GM12878 (cell line): ENCODE measurements around the gene DNMT1. TPM values are rescaled to one million over a fixed set of nuclear protein-coding genes. Genes with fewer than 3 reads are reported as not detected.

ENCODE experiments used
- BCL3 ChIP-seq: IDR thresholded peaks from 2 replicates; pipeline ENCODE4 v1.6.1; 2011; ENCODE audit warnings: borderline replicate concordance, low read depth, mild to moderate bottlenecking, moderate library complexity, low read length; ENCODE audit not compliant: insufficient read depth, poor library complexity, severe bottlenecking
- LARP7 ChIP-seq: fragments of 450-650 bp; IDR thresholded peaks from 2 replicates; pipeline ENCODE4 v1.6.1; 2017; ENCODE audit warnings: mild to moderate bottlenecking
- MLLT1 ChIP-seq: fragments of 450-650 bp; IDR thresholded peaks from 2 replicates; pipeline ENCODE4 v1.6.1; 2016; ENCODE audit warnings: mild to moderate bottlenecking
- NKRF ChIP-seq: fragments of 450-650 bp; conservative IDR thresholded peaks from 2 replicates; pipeline ENCODE4 v1.6.1; 2017; ENCODE audit warnings: mild to moderate bottlenecking, moderate library complexity
- PBX3 ChIP-seq: IDR thresholded peaks from 2 replicates; pipeline ENCODE4 v1.6.1; 2011; ENCODE audit warnings: mild to moderate bottlenecking, low read depth, low read length, moderate library complexity; ENCODE audit not compliant: insufficient replicate concordance
- RAD51 ChIP-seq: fragments of 450-650 bp; IDR thresholded peaks from 2 replicates; pipeline ENCODE4 v1.6.1; 2016; ENCODE audit warnings: moderate library complexity, mild to moderate bottlenecking, inconsistent platforms
- SIN3A ChIP-seq: IDR thresholded peaks from 2 replicates; pipeline ENCODE4 v1.6.1; 2012; ENCODE audit warnings: low read depth, low read length, improper control_type of control experiment
- SIX5 ChIP-seq: IDR thresholded peaks from 2 replicates; pipeline ENCODE4 v1.6.1; 2011; ENCODE audit warnings: mild to moderate bottlenecking, low read depth, low read length, moderate library complexity; ENCODE audit not compliant: severe bottlenecking
- SREBF1 ChIP-seq: IDR thresholded peaks from 2 replicates; pipeline ENCODE4 v1.6.1; 2012; ENCODE audit warnings: mild to moderate bottlenecking, low read length
- SREBF2 ChIP-seq: IDR thresholded peaks from 2 replicates; pipeline ENCODE4 v1.6.1; 2012; ENCODE audit warnings: mild to moderate bottlenecking, low read length
- SRF ChIP-seq, 2 experiments: IDR thresholded peaks; 2 replicates each; pipeline ENCODE4 v1.6.1; 2011; ENCODE audit warnings: low read depth in 2 of 2, low read length in 2 of 2, mild to moderate bottlenecking in 1 of 2, moderate library complexity in 1 of 2
- STAT1 ChIP-seq: fragments of 450-650 bp; conservative IDR thresholded peaks from 2 replicates; pipeline ENCODE4 v1.6.1; 2014; ENCODE audit warnings: antibody characterized with exemption, mild to moderate bottlenecking
- WRNIP1 ChIP-seq: IDR thresholded peaks from 2 replicates; pipeline ENCODE4 v1.6.1; 2011; ENCODE audit warnings: low read depth, low read length, improper control_type of control experiment, borderline replicate concordance
- ZBTB33 ChIP-seq: fragments of 450-650 bp; IDR thresholded peaks from 2 replicates; pipeline ENCODE4 v1.6.1; 2017; ENCODE audit warnings: mild to moderate bottlenecking
- ZBTB4 ChIP-seq: fragments of 450-650 bp; formaldehyde crosslinking; IDR thresholded peaks from 2 replicates; pipeline ENCODE4 v1.4.0; 2022; ENCODE audit warnings: mild to moderate bottlenecking, moderate library complexity
- ZNF24 ChIP-seq: fragments of 450-650 bp; IDR thresholded peaks from 2 replicates; pipeline ENCODE4 v1.6.1; 2017; ENCODE audit warnings: antibody characterized with exemption, mild to moderate bottlenecking
- ZNF274 ChIP-seq: IDR thresholded peaks from one replicate; pipeline ENCODE4 v1.8.0; 2011; ENCODE audit not compliant: insufficient read length, insufficient read depth
- polyA plus RNA-seq, 11 experiments: library from polyadenylated mRNA; depleted of rRNA in 4 of 11; unstranded in 6 of 11; stranded (reverse) in 5 of 11; fragments of >200 nt; fragmentation: Nextera tagmentation in 4 of 11; fragmentation: Illumina TruSeq in 1 of 11; extraction: Ambion mirVana in 4 of 11; extraction: Trizol in 1 of 11; gene quantifications; 1 replicate in 1 of 11; 2 replicates in 10 of 11; pipeline versions ENCODE4 v1.2.1 to v1.2.3, GENCODE V29; 2011 to 2016; ENCODE audit warnings: inconsistent platforms in 2 of 11, missing spikeins in 2 of 11, low read depth in 1 of 11
- total RNA-seq, 4 experiments: library from RNA; depleted of rRNA in 3 of 4; stranded (reverse); fragments of >200 nt in 3 of 4; fragmentation: Illumina TruSeq in 1 of 4; extraction: Trizol in 1 of 4; gene quantifications; 2 replicates each; pipeline versions ENCODE4 v1.2.1 to v1.2.3, GENCODE V29; 2013 to 2021

DNMT1 gene
- total and polyA plus RNA-seq, 10 of the 15 experiments (the other 5 are each of a cell fraction or from before 2014, with no cell fraction given) = 70.0 to 290 (median 133) TPM

- TF ChIP-seq ZNF274 = no peak
- TF ChIP-seq SREBF2 = no peak
- TF ChIP-seq SRF (IDR thresholded peaks at IDR 0.05; ENCODE audit: low read depth in 2 of 2, low read length in 2 of 2) = peak; percentile 62 to 89
- no peak for TF ChIP-seq RAD51
- 0 out of 2 replicates have a peak, but pooled peaks have one; percentile 3 for TF ChIP-seq ZNF24
- TF ChIP-seq BCL3 = peak; percentile 99
- TF ChIP-seq MLLT1 = 0 out of 2 replicates have a peak, but pooled peaks have one; percentile 15
- TF ChIP-seq SIN3A = no peak
- 0 out of 2 replicates have a peak, but pooled peaks have one; percentile 5 for TF ChIP-seq ZBTB4 (CRISPR knock-in tag)
- no peak for TF ChIP-seq SIX5
- no peak for TF ChIP-seq ZBTB33
- TF ChIP-seq LARP7 = no peak
- TF ChIP-seq NKRF = no peak
- TF ChIP-seq SREBF1 = no peak
- TF ChIP-seq PBX3 = no peak
- no peak for TF ChIP-seq STAT1
- TF ChIP-seq WRNIP1 = peak; percentile 66; the same call in 1 of the 2 replicates
Observed at GRCh38 chr19:10104665-10105508, 89.9 kb downstream of the DNMT1 start (continued).
